ENCODE results near the gene DCAF5.
"Not testable (repeated sequence)": the region's sequence is repeated elsewhere in the genome, so short reads cannot be mapped to it uniquely, and the experiment has no call there.

DCAF5 gene

GRCh38 chr14:69096246-69096645 lies 56.7 kb downstream of the DCAF5 start:
- DNase-seq = no peak

GRCh38 chr14:69094481-69094880 lies 58.4 kb downstream of the DCAF5 start:
- no peak for DNase-seq

GRCh38 chr14:69093631-69094421 lies 59.1 kb downstream of the DCAF5 start:
- no peak for DNase-seq

- DNase-seq = no peak
These were observed 60.0 kb downstream of the DCAF5 start for GRCh38 chr14:69092840-69093422.

GRCh38 chr14:69091695-69092094 lies 61.2 kb downstream of the DCAF5 start:
- no peak for DNase-seq

GRCh38 chr14:69091006-69091405 lies 61.9 kb downstream of the DCAF5 start:
- no peak for DNase-seq

GRCh38 chr14:69090187-69090789 lies 62.6 kb downstream of the DCAF5 start:
- no peak for DNase-seq

GRCh38 chr14:69089046-69089445 lies 63.9 kb downstream of the DCAF5 start:
- no peak for DNase-seq

GRCh38 chr14:69088586-69088985 lies 64.3 kb downstream of the DCAF5 start:
- DNase-seq = no peak

GRCh38 chr14:69087061-69087461 lies 65.9 kb downstream of the DCAF5 start:
- no peak for DNase-seq

- no peak for DNase-seq
These were observed 66.4 kb downstream of the DCAF5 start for GRCh38 chr14:69086537-69086936.

- no peak for DNase-seq
These were observed 68.9 kb downstream of the DCAF5 start for GRCh38 chr14:69084023-69084422.

- no peak for DNase-seq
These were observed 69.7 kb downstream of the DCAF5 start for GRCh38 chr14:69083181-69083580.

- DNase-seq = no peak
These were observed 71.6 kb downstream of the DCAF5 start for GRCh38 chr14:69081271-69081670.

- DNase-seq = no peak
These were observed 73.2 kb downstream of the DCAF5 start for GRCh38 chr14:69079747-69080146.

GRCh38 chr14:69079188-69079742 lies 73.7 kb downstream of the DCAF5 start:
- no peak for DNase-seq

- DNase-seq = no peak
These were observed 75.1 kb downstream of the DCAF5 start for GRCh38 chr14:69077841-69078240.

GRCh38 chr14:69077185-69077584 lies 75.7 kb downstream of the DCAF5 start:
- DNase-seq = not testable (repeated sequence)

- no peak for DNase-seq
These were observed 76.6 kb downstream of the DCAF5 start for GRCh38 chr14:69076341-69076740.

GRCh38 chr14:69073915-69074314 lies 79.0 kb downstream of the DCAF5 start:
- no peak for DNase-seq

- no peak for DNase-seq
These were observed 79.5 kb downstream of the DCAF5 start for GRCh38 chr14:69073429-69073828.

- no peak for DNase-seq
These were observed 80.3 kb downstream of the DCAF5 start for GRCh38 chr14:69072584-69072983.

GRCh38 chr14:69068744-69069421 lies 84.0 kb downstream of the DCAF5 start:
- no peak for DNase-seq
